Esophagus muscularis mucosa (tissue), 4 donors: ENCODE data around the gene ATP2B2. TPM values are rescaled to one million over a fixed set of nuclear protein-coding genes. Genes with fewer than 3 reads are reported as not detected.

Experiments
- DNase-seq: peaks from one replicate; pipeline ENCODE4 v3.0.0-alpha.2; 2017; ENCODE audit errors: extremely low spot score
- H3K27ac ChIP-seq, 4 donors: fragments of 200-600 bp; sonication (generic); replicated peaks in 1 of 4; 1 replicate in 3 of 4; 2 replicates in 1 of 4; pipeline ENCODE4 v1.5.1; 2016 to 2019; ENCODE audit warnings: mild to moderate bottlenecking in 1 of 4
- H3K27me3 ChIP-seq, 4 donors: fragments of 200-600 bp; sonication (generic); one replicate each; pipeline versions ENCODE4 v1.5.1 to v1.6.0; 2016 to 2019
- H3K36me3 ChIP-seq, 4 donors: fragments of 200-600 bp; sonication (generic); one replicate each; pipeline ENCODE4 v1.5.1; 2016 to 2019
- H3K4me1 ChIP-seq, 4 donors: fragments of 200-600 bp; sonication (generic); one replicate each; pipeline ENCODE4 v1.5.1; 2016 to 2019
- H3K4me3 ChIP-seq, 4 donors: fragments of 200-600 bp; sonication (generic); 1 replicate in 2 of 4; 2 replicates in 2 of 4; pipeline ENCODE4 v1.5.1; 2016 to 2019; ENCODE audit warnings: mild to moderate bottlenecking in 4 of 4, moderate library complexity in 1 of 4
- H3K9me3 ChIP-seq, 4 donors: fragments of 200-600 bp; sonication (generic); 1 replicate in 3 of 4; 2 replicates in 1 of 4; pipeline ENCODE4 v1.5.1; 2016 to 2019
- CTCF ChIP-seq, 3 experiments: fragments of 200-600 bp in 2 of 3; fragments of 450-650 bp in 1 of 3; sonication (generic) in 2 of 3; IDR thresholded peaks; one replicate each; pipeline ENCODE4 v1.5.1; 2017 to 2019; ENCODE audit warnings: antibody characterized with exemption in 3 of 3, mild to moderate bottlenecking in 2 of 3, moderate library complexity in 1 of 3
- EP300 ChIP-seq: sonication (generic); formaldehyde crosslinking; IDR thresholded peaks from one replicate; pipeline ENCODE4 v1.6.1; 2017; ENCODE audit warnings: antibody characterized with exemption
- POLR2A ChIP-seq: fragments of 450-650 bp; IDR thresholded peaks from one replicate; pipeline ENCODE4 v1.6.1; 2017; ENCODE audit warnings: antibody characterized with exemption, moderate library complexity, mild to moderate bottlenecking, low read depth
- POLR2AphosphoS5 ChIP-seq, 2 donors: sonication (generic); formaldehyde crosslinking; IDR thresholded peaks; one replicate each; pipeline ENCODE4 v1.6.1; 2017; ENCODE audit warnings: antibody characterized with exemption in 2 of 2
- WGBS: methylation state at CpG from one replicate; pipeline ENCODE4 v1.1.5; 2018; 5-methylcytosine and 5-hydroxymethylcytosine counted together
- intact Hi-C: fragments of 100-400 bp; cut with DNase I; formaldehyde crosslinking; loops from one replicate; pipeline ENCODE4 v1.15.1; 2023
- total RNA-seq, 4 donors: library from RNA; depleted of rRNA; stranded (reverse); fragments of >200 nt; gene quantifications; one replicate each; pipeline versions ENCODE4 v1.1.0 to v1.2.1, GENCODE V29; 2016

ATP2B2 gene
- total RNA-seq, 4 donors from 2014 or later: under 0.01 to 0.75 (median 0.39) TPM

DNA sequence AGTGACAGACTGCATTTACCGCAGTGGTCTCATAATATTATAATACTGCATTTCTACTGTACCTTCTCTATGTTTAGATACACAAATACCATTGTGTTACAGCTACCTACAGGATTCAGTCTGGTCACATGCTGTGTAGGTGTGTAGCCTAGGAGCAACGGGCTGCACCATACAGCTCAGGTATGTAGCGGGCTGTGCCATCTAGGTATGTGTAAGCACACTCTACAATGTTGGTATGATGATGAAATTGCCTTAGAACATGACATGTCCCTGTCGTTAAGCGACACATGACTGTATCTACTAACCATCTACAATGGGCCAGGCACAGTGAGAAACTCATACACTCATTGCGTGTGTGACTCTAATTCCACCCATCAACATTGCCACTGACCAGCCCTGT, 99.0 kb downstream of the ATP2B2 start:
- Histone ChIP-seq H3K4me3 (no peak overlapping the region), H3K36me3 (no peaks in the 10 kb centered on the region), H3K27me3 (no peaks in the 10 kb centered on the region), H3K4me1 (no peaks in the 10 kb centered on the region), H3K9me3 (no peaks in the 10 kb centered on the region), H3K27ac (no peak overlapping the region)
- DNase-seq: no peak
- WGBS: 93% methylated on average over 5 of the region's 6 CpGs
- TF ChIP-seq POLR2AphosphoS5 (IDR thresholded peaks at IDR 0.05): no peak
- no peak for TF ChIP-seq POLR2A
- TF ChIP-seq EP300: no peak
- TF ChIP-seq CTCF (IDR thresholded peaks at IDR 0.05): no peak
- intact Hi-C loops: no loop called here

DNA sequence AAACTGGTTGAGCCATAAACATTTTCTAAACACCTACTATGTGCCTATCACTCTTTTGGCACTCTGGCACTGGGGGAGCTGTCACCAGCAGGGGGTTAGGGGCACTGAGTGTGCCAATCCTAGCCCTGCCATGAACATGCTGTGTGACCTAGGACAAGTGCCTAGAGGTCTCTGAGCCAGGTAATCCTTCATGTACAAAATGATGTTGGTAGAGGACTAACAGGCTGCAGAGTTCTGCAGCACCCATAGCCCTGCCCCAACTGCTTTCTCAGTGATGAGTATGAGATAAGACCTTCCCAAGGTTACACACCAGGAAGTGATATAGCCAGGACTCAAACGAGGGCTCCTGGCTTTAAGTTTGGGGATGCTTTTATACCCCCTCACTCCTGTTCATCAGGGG, 99.6 kb downstream of the ATP2B2 start:
- intact Hi-C loops: no loop called here

DNA sequence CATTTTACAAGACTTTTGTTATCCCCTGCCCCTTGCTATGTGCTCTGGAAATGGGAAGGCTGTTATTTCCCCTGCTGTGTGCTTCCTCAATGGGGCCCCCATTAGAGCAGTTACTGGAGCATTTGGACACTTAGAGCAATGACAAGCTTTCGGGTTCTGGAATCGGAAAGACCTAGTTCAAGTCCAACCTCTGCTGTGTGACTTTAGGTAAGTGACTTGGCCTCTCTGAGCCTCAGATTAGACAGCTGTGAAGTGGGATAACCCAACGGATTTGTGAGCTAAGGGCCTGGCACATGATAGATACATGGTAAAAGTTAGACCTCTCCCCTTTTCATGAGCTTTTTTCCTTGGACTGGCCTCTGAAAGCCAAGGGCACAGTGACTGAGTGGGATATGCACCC, 100.5 kb downstream of the ATP2B2 start:
- intact Hi-C loops: no loop called here
- DNase-seq: no peak
- no peaks in the 10 kb centered on the region for H3K27me3 ChIP-seq
- H3K4me1 ChIP-seq: no peaks in the 10 kb centered on the region
- 91% methylated on average over 3 of the region's 3 CpGs for WGBS
- H3K27ac ChIP-seq: no peak overlapping the region
- H3K36me3 ChIP-seq: no peaks in the 10 kb centered on the region
- no peak overlapping the region for H3K4me3 ChIP-seq
- no peaks in the 10 kb centered on the region for H3K9me3 ChIP-seq
- TF ChIP-seq CTCF (IDR thresholded peaks at IDR 0.05) (no peak), POLR2A (no peak), POLR2AphosphoS5 (IDR thresholded peaks at IDR 0.05) (no peak), EP300 (no peak)

More for the DNA sequence above, 99.6 kb downstream of the ATP2B2 start:
- DNase-seq: no peak
- Histone ChIP-seq H3K27ac (no peak overlapping the region), H3K4me3 (no peak overlapping the region), H3K9me3 (no peaks in the 10 kb centered on the region), H3K36me3 (no peaks in the 10 kb centered on the region), H3K4me1 (no peaks in the 10 kb centered on the region), H3K27me3 (no peaks in the 10 kb centered on the region)
- TF ChIP-seq POLR2AphosphoS5 (IDR thresholded peaks at IDR 0.05) (no peak), EP300 (no peak), POLR2A (no peak), CTCF (IDR thresholded peaks at IDR 0.05) (no peak)
- 50% methylated on average over 1 of the region's 1 CpG for WGBS

GRCh38 chr3:10404377-10404776, 101.0 kb downstream of the ATP2B2 start:
- no peak for DNase-seq
- no peaks in the 10 kb centered on the region for H3K9me3 ChIP-seq
- H3K36me3 ChIP-seq: no peaks in the 10 kb centered on the region
- no peaks in the 10 kb centered on the region for H3K27me3 ChIP-seq
- H3K4me3 ChIP-seq: no peak overlapping the region
- WGBS: 56% methylated on average over 4 of the region's 4 CpGs
- no peak for TF ChIP-seq EP300
- TF ChIP-seq POLR2A: no peak
- no peak for TF ChIP-seq CTCF (IDR thresholded peaks at IDR 0.05)
- TF ChIP-seq POLR2AphosphoS5 (IDR thresholded peaks at IDR 0.05): no peak
- intact Hi-C loops: no loop called here
- no peaks in the 10 kb centered on the region for H3K4me1 ChIP-seq
- no peak overlapping the region for H3K27ac ChIP-seq

GRCh38 chr3:10401990-10402761, 103.2 kb downstream of the ATP2B2 start:
- no peak overlapping the region for H3K4me3 ChIP-seq
- DNase-seq: no peak
- no peaks in the 10 kb centered on the region for H3K27me3 ChIP-seq
- 94% methylated on average over 13 of the region's 14 CpGs for WGBS
- intact Hi-C loops: no loop called here
- H3K36me3 ChIP-seq: no peaks in the 10 kb centered on the region
- no peaks in the 10 kb centered on the region for H3K9me3 ChIP-seq
- H3K27ac ChIP-seq: no peak overlapping the region
- H3K4me1 ChIP-seq: no peaks in the 10 kb centered on the region
- TF ChIP-seq POLR2A: no peak
- no peak for TF ChIP-seq POLR2AphosphoS5 (IDR thresholded peaks at IDR 0.05)
- TF ChIP-seq EP300: no peak
- TF ChIP-seq CTCF (IDR thresholded peaks at IDR 0.05): no peak
